ENCODE measurements around the gene MAPT. TPM values are rescaled to one million over a fixed set of nuclear protein-coding genes. Genes with fewer than 3 reads are reported as not detected.

The MAPT gene
- total RNA-seq, 4 donors from 2014 or later, result 3.6 to 6.5 (median 4.5) TPM

DNA sequence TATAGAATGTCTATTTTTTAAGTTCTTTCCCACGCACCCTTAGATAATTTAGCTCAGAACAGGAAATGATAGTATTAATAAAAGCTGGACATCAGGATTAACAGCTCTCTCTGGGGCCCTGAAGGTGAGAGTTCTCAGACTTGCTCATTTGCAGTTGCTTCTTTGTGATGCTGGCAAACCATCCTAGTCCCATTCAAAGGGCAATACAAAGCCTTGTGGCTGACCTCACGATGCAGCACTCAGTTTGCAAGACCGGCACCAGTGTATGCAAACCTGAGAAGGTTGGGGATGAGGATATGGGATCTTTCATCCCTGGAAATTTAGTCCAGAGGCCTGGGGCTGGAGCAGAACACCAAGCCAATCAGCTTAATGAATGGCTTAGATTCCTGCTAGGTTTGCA lies 134.0 kb downstream of the MAPT start:
- 86% methylated on average over 3 of the region's 3 CpGs for WGBS
- peaks cover 66% of the 10 kb centered on the region for H3K36me3 ChIP-seq
- DNase-seq (ENCODE audit: low spot score in 2 of 2), result no peak

DNA sequence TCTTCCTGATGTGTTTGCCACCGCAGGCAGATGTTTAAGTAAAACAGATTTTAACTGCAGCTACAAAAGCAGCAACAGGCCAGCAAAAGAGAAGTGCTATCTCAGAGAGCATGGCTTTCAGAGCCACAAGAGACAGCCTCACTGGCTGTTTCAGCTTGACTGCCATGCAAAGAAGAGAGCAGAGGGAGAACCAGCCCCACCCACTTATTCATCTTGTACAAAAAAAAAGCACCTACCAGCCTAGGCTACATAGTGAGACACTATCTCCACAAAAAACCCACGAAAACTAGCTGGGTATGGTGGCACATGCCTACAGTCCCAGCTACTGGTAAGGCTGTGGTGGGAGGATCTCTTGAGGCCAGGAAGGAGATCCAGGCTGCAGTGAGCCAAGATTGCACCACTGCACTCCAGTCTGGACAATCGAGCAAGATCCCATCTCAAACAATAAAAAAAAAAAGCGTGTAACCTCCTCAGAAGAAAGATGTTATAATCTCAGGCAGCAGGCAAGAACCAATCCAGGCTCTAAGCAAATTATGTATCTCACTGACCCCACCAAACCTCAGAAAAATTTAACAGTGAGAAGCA lies 134.7 kb downstream of the MAPT start:
- WGBS, result 74% methylated on average over 4 of the region's 4 CpGs

More for the DNA sequence above, 134.0 kb downstream of the MAPT start:
- no peak overlapping the region for H3K27ac ChIP-seq
- no peaks in the 10 kb centered on the region for H3K9me3 ChIP-seq
- H3K27me3 ChIP-seq, result no peaks in the 10 kb centered on the region
- H3K4me1 ChIP-seq, result peaks cover 3% of the 10 kb centered on the region
- H3K4me3 ChIP-seq, result no peak overlapping the region
- no peak for TF ChIP-seq POLR2AphosphoS5 (IDR thresholded peaks at IDR 0.05)
- no peak for TF ChIP-seq EP300 (IDR thresholded peaks at IDR 0.05)
- TF ChIP-seq POLR2A (IDR thresholded peaks at IDR 0.05), result no peak
- TF ChIP-seq, protein P1, sequence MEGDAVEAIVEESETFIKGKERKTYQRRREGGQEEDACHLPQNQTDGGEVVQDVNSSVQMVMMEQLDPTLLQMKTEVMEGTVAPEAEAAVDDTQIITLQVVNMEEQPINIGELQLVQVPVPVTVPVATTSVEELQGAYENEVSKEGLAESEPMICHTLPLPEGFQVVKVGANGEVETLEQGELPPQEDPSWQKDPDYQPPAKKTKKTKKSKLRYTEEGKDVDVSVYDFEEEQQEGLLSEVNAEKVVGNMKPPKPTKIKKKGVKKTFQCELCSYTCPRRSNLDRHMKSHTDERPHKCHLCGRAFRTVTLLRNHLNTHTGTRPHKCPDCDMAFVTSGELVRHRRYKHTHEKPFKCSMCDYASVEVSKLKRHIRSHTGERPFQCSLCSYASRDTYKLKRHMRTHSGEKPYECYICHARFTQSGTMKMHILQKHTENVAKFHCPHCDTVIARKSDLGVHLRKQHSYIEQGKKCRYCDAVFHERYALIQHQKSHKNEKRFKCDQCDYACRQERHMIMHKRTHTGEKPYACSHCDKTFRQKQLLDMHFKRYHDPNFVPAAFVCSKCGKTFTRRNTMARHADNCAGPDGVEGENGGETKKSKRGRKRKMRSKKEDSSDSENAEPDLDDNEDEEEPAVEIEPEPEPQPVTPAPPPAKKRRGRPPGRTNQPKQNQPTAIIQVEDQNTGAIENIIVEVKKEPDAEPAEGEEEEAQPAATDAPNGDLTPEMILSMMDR (IDR thresholded peaks at IDR 0.05), result no peak

DNA sequence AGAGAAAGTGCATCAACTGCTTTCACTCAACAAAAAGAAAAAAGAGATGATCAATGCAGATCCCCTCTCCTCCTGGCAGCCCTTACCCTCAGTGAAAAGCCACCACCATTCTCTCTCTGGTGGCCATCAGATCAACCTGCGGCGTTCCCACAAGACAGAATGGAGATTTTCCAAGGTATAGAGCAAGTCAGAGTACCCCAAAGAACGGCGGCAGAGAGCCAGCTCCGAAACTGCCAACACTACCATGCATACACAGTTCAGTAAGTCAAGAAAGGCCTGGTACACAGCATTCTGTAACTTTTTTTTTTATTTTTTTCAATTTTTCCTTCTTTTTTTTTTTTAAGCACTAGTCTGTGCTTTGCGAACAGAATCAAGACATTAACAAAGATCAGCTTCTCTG lies 135.3 kb downstream of the MAPT start:
- WGBS, result 97% methylated on average over 6 of the region's 6 CpGs
- Histone ChIP-seq H3K4me3 (no peak overlapping the region), H3K9me3 (no peaks in the 10 kb centered on the region), H3K27me3 (no peaks in the 10 kb centered on the region), H3K36me3 (peaks cover 77% of the 10 kb centered on the region), H3K4me1 (peaks cover 3% of the 10 kb centered on the region), H3K27ac (no peak overlapping the region)
- DNase-seq (ENCODE audit: low spot score in 2 of 2), result no peak
- no peak for TF ChIP-seq POLR2A (IDR thresholded peaks at IDR 0.05)
- no peak for TF ChIP-seq EP300 (IDR thresholded peaks at IDR 0.05)
- TF ChIP-seq, protein P1 (IDR thresholded peaks at IDR 0.05), result no peak
- TF ChIP-seq POLR2AphosphoS5 (IDR thresholded peaks at IDR 0.05), result no peak

More for the DNA sequence above, 134.7 kb downstream of the MAPT start:
- Histone ChIP-seq H3K27ac (no peak overlapping the region), H3K4me1 (peaks cover 3% of the 10 kb centered on the region), H3K27me3 (no peaks in the 10 kb centered on the region), H3K9me3 (no peaks in the 10 kb centered on the region), H3K36me3 (peaks cover 73% of the 10 kb centered on the region), H3K4me3 (no peak overlapping the region)
- no peak for TF ChIP-seq EP300 (IDR thresholded peaks at IDR 0.05)
- TF ChIP-seq POLR2A (IDR thresholded peaks at IDR 0.05), result no peak
- TF ChIP-seq POLR2AphosphoS5 (IDR thresholded peaks at IDR 0.05), result no peak
- TF ChIP-seq, protein P1 (IDR thresholded peaks at IDR 0.05), result no peak
- no peak for DNase-seq (ENCODE audit: low spot score in 2 of 2)

DNA sequence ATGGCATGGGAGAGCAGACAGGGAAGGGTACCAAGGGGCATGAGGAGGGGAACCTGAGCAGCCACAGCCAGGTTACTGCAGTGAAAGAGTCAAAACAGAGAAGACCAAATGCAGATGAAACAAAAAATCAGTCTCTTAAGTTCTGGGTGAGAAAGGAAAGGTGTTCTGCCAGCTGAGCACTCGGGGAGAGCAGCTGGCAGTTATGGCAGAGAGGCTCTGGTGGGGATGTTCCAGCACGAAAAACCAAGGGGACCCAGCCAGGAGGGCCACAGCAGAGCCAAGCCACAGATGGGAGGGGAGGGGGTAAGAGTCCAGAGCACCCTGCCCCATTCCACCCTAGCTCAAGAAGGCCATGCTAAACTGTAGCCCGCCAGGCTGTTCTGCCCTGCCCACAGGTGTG lies 136.4 kb downstream of the MAPT start:
- WGBS, result 66% methylated on average over 3 of the region's 3 CpGs
- TF ChIP-seq POLR2AphosphoS5 (IDR thresholded peaks at IDR 0.05), result no peak
- TF ChIP-seq, protein P1 (IDR thresholded peaks at IDR 0.05), result no peak
- no peaks in the 10 kb centered on the region for H3K27me3 ChIP-seq
- H3K27ac ChIP-seq, result no peak overlapping the region
- DNase-seq (ENCODE audit: low spot score in 2 of 2), result no peak
- peaks cover 78% of the 10 kb centered on the region for H3K36me3 ChIP-seq
- no peaks in the 10 kb centered on the region for H3K9me3 ChIP-seq
- no peaks in the 10 kb centered on the region for H3K4me1 ChIP-seq
- no peak overlapping the region for H3K4me3 ChIP-seq

DNA sequence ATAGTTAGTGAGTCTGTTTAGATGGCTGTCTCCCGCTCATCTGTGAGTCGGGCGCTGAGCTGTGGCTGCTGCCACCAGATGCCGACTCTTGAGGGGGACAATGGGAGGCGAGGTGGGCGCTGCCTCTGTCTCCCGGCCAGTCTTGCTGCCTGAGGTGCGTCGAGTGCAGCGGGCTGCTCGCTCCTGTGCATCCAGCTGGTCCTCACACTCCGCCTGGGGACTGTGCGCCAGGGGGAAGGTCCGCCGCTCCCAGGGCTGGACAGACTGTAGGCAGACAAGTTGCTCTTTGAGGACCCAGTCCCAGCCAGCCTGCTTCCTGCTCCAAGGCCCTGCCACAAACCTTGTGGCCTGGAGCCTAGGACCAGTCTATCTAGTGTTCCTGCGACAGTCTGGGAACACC lies 137.1 kb downstream of the MAPT start:
- no peaks in the 10 kb centered on the region for H3K4me1 ChIP-seq
- DNase-seq (ENCODE audit: low spot score in 2 of 2), result no peak
- no peaks in the 10 kb centered on the region for H3K9me3 ChIP-seq
- TF ChIP-seq POLR2A (IDR thresholded peaks at IDR 0.05) (no peak), EP300 (IDR thresholded peaks at IDR 0.05) (no peak), POLR2AphosphoS5 (IDR thresholded peaks at IDR 0.05) (no peak)
- TF ChIP-seq, protein P1 (IDR thresholded peaks at IDR 0.05), result no peak
- 80% methylated on average over 4 of the region's 16 CpGs for WGBS
- no peak overlapping the region for H3K27ac ChIP-seq
- no peaks in the 10 kb centered on the region for H3K27me3 ChIP-seq
- H3K36me3 ChIP-seq, result peaks cover 80% of the 10 kb centered on the region
- H3K4me3 ChIP-seq, result no peak overlapping the region
